T-helper 2 cell treated with Interferon-gamma antibody and Interleukin-4, amounts not matched to agents 5 μg/mL and 100 μg/mL, for 36 hours (primary cell): ENCODE data around the gene GPATCH2.
"Not testable (repeated sequence)": the region's sequence is repeated elsewhere in the genome, so short reads cannot be mapped to it uniquely, and the experiment has no call there.

Source experiments
- DNase-seq: peaks from one replicate; pipeline ENCODE4 v3.0.0; 2021; ENCODE audit warnings: low spot score
- H3K27ac Mint-ChIP-seq: one replicate; pipeline ENCODE4 v1.8.0; 2021; ENCODE audit warnings: mild to moderate bottlenecking, mixed read lengths
- H3K27me3 Mint-ChIP-seq: one replicate; pipeline ENCODE4 v1.8.0; 2021; ENCODE audit warnings: low read depth, mixed read lengths
- H3K36me3 Mint-ChIP-seq: one replicate; pipeline ENCODE4 v1.8.0; 2021; ENCODE audit warnings: low read depth, mixed read lengths
- H3K4me1 Mint-ChIP-seq: one replicate; pipeline ENCODE4 v1.8.0; 2021; ENCODE audit warnings: low read depth, mixed read lengths
- H3K4me3 Mint-ChIP-seq: one replicate; pipeline ENCODE4 v1.8.0; 2022; ENCODE audit warnings: mild to moderate bottlenecking, moderate library complexity, mixed read lengths
- H3K9me3 Mint-ChIP-seq: one replicate; pipeline ENCODE4 v1.8.0; 2021; ENCODE audit warnings: mixed read lengths

The GPATCH2 gene

DNA sequence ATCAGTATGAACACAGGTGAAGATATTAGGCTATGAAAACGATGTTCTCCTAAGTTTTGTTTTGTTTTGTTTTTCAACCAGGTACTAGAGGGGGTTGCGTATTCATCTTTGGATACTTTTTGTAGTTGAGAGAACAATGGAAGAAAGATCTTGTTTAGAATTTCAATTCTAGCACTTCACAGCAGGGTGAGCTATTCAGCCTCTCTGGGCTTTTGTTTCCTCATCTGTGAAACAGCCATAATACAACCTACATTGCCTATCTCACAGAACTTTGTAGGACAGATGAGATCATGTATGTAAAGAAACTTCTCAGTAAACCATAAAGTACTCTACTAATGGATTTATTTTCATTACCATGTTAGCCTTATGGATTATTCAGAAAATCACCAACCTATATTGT lies 199.5 kb downstream of the GPATCH2 start:
- no peaks in the 10 kb centered on the region for H3K4me1 Mint-ChIP-seq
- H3K27me3 Mint-ChIP-seq: no peaks in the 10 kb centered on the region
- no peak for DNase-seq
- no peaks in the 10 kb centered on the region for H3K9me3 Mint-ChIP-seq
- no peak overlapping the region for H3K4me3 Mint-ChIP-seq
- H3K36me3 Mint-ChIP-seq: no peaks in the 10 kb centered on the region
- H3K27ac Mint-ChIP-seq: no peak overlapping the region

DNA sequence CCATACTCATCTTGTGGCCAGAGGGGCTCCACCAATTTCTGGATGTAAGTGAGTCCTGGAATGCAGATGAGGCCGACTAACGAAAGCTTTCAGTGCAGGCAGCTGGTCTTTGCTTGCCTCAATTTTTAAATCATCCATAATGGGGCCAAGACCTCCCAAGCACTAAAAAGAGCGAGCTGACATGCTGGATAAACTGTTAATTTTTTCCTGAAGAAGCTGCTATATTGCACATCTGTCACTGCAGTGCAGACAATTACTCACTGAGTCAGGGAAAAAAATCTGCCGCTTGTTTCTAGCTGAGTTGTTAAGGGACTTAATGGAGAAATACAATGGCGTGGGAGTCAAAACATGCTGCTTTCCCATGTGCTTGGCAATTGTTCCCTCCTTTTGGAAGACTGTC lies 205.5 kb downstream of the GPATCH2 start:
- H3K4me1 Mint-ChIP-seq: no peaks in the 10 kb centered on the region
- H3K27ac Mint-ChIP-seq: no peak overlapping the region
- no peak for DNase-seq
- H3K4me3 Mint-ChIP-seq: no peak overlapping the region
- H3K9me3 Mint-ChIP-seq: no peaks in the 10 kb centered on the region
- no peaks in the 10 kb centered on the region for H3K27me3 Mint-ChIP-seq
- H3K36me3 Mint-ChIP-seq: no peaks in the 10 kb centered on the region

DNA sequence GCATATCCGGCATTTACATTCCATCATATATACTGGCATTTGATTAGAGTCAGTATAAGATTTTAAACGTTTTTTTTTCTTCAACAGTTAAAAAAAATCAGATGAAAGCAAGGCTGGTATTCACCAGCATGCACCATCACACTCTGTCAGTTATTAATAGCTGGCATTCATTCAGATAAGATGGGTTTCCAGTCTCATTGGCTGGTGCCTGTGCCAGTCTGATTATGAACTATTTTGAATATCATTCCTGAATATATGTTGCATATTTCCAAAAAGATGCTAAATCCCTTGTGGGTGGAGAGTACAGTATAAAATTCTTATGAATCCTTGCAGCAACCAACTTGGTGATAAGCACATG lies 211.7 kb downstream of the GPATCH2 start:
- H3K27ac Mint-ChIP-seq: no peak overlapping the region
- no peaks in the 10 kb centered on the region for H3K4me1 Mint-ChIP-seq
- DNase-seq: no peak
- H3K9me3 Mint-ChIP-seq: no peaks in the 10 kb centered on the region
- H3K27me3 Mint-ChIP-seq: no peaks in the 10 kb centered on the region
- H3K4me3 Mint-ChIP-seq: no peak overlapping the region
- H3K36me3 Mint-ChIP-seq: no peaks in the 10 kb centered on the region

DNA sequence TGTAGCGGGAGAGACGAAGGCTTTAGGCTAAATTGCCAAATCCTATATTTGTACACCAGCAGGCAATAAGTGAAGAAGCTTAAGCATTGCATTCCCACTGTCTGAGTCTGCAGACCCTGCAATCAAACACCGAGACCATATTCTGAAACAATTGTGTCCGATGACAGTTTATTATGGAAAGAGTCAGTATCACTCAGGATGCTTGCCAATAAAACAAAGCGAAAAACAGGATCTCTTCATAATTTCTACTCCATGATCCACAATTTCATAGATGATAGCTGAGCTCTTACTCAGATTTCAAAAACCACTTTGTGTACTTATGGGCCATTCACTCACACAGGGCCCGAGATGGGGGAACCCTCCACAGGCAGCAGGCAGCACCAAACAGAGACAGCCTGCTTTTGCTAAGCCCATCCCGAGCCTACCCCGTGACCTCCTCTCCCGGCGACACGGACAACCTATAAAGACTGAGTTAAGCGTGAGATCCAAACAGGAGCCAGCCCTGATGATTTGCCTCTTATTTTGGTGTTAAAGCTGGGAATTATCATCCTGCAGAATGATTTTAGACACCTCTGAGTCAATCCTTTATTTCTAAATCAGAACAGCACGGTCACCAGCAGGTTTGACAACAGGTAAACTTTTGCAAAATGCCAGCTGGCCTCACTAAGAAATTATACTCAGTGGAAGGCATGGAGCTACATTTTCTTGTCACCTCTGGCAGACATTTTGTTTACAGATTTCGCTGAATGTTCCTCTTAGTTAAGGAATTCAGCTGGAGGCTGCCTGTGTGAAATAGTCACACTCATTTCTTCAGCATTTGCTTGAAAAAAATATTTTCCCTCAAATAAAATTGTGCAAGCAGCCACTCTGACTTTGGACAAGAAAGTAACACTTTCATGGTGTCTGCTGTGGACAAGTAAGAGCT lies 212.4 kb downstream of the GPATCH2 start:
- no peak for DNase-seq
- no peak overlapping the region for H3K27ac Mint-ChIP-seq
- no peaks in the 10 kb centered on the region for H3K36me3 Mint-ChIP-seq
- no peaks in the 10 kb centered on the region for H3K9me3 Mint-ChIP-seq
- no peaks in the 10 kb centered on the region for H3K4me1 Mint-ChIP-seq
- no peak overlapping the region for H3K4me3 Mint-ChIP-seq
- H3K27me3 Mint-ChIP-seq: no peaks in the 10 kb centered on the region

DNA sequence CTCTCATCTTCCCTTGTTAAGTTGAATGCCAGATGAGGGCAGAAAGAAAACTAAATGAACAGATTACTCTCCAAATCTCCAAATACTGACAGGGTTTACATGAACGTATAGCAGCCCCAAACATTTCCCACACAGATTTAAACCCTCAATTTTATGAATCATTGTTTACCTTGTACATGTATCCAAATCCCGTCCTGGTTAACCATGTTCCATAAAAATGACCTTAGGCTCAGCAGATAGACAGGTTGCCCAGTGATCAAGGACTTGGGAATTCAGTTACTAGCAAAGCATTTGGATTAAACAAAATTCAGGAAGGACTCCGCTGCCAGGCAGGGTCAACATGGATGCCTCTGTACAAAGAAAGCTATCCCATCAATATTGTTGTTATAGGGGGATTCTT lies 213.5 kb downstream of the GPATCH2 start:
- Mint-ChIP-seq H3K27ac (no peak overlapping the region), H3K4me3 (no peak overlapping the region), H3K9me3 (no peaks in the 10 kb centered on the region), H3K36me3 (no peaks in the 10 kb centered on the region), H3K4me1 (no peaks in the 10 kb centered on the region), H3K27me3 (no peaks in the 10 kb centered on the region)
- no peak for DNase-seq

DNA sequence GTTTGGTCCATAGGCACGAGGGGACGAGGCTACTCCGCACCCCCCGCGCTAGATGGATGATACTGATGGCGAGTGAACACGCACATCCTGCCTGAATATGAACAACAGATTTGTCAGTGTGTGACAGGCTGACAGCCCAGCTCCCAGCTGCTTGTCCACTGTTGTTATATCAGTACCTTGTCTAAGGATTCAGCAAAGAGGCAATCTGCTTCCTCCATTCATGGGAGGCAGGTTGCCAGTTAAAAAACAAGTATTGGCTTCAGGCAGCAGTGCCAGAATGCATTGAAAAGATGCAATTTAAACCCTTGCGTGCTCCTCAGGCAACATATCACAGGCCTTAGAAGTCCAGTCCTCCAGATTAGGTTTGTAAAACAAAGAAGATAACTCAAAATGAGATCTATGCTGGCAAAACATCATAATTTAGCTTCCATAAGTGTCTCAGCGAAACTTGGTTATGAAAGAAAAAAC lies 223.3 kb downstream of the GPATCH2 start:
- no peaks in the 10 kb centered on the region for H3K4me1 Mint-ChIP-seq
- no peaks in the 10 kb centered on the region for H3K27me3 Mint-ChIP-seq
- no peaks in the 10 kb centered on the region for H3K9me3 Mint-ChIP-seq
- H3K27ac Mint-ChIP-seq: no peak overlapping the region
- no peak overlapping the region for H3K4me3 Mint-ChIP-seq
- no peak for DNase-seq
- no peaks in the 10 kb centered on the region for H3K36me3 Mint-ChIP-seq

DNA sequence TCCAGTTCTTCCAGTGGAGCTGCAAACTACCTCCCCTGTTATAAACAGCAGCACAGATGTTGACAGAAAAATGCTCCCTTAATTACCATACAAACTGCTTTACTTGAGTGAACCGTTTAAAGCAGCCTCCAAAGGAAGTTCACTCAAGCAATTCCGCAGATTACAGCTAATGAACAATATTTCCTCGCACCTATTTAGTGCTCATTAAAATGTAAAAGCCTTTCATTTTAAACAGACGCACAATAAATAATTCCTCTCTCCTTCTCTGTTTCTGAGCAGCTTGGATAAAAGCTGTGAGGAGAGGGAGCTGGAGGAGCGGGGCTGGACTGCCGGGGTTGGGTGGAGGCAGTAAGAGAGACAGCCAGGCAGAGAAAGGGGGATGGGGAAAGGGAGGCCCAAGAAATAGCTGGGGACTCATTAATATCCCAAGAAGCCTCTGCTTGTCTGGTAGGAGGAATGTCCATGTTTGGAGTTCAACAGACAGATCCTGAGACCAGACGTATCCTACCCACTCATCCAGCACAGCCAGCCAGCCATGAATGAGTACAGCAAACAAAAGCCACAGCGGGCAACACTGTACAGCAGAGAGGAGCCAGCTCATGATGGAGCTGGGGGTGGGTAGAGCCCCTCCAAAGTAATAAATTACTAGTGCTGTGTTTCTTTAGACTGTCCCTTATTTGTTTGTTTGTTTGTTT lies 227.7 kb downstream of the GPATCH2 start:
- Mint-ChIP-seq H3K27me3 (no peaks in the 10 kb centered on the region), H3K4me3 (no peak overlapping the region), H3K9me3 (no peaks in the 10 kb centered on the region), H3K4me1 (no peaks in the 10 kb centered on the region), H3K36me3 (no peaks in the 10 kb centered on the region), H3K27ac (no peak overlapping the region)
- DNase-seq: no peak

DNA sequence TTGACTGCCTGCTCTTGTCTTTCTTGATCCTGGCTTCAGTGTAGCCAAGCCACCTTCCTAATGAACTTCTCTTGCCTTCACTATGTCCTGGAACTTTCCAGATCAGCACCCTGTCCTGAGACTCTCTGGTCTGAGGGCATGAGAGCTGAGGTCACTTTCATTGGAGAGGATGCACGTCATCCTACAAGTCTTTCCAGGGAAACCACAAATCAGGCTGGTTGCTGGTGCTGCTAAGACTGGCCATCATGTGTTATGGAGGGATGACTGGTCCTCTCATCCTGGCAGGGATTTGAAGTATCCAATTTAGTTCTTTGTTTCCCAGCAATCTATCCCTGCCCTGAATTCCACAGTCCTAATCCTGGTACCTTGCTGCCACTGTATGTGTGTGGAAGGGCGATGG lies 228.6 kb downstream of the GPATCH2 start:
- H3K27me3 Mint-ChIP-seq: no peaks in the 10 kb centered on the region
- no peak overlapping the region for H3K4me3 Mint-ChIP-seq
- no peaks in the 10 kb centered on the region for H3K36me3 Mint-ChIP-seq
- H3K9me3 Mint-ChIP-seq: no peaks in the 10 kb centered on the region
- H3K4me1 Mint-ChIP-seq: no peaks in the 10 kb centered on the region
- DNase-seq: no peak
- H3K27ac Mint-ChIP-seq: no peak overlapping the region

DNA sequence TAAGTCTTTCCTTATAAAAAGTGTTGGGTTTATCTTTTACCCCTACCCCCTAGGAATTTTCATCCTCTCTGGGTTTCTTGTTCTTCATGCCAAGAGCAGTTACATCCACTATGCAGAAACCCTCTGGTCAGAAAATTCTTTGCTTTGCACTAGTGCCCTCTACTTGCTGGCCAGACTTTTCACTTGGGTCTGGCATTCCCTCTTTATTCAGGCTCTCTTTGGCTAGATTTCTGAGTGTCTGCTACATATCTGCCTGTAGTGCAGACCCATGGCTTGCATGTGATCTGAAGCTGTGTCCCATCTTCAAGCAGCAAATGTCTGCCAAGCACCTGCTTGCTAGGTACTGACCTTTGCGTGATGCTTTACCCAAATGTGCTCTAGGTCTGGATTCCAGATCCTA lies 237.0 kb downstream of the GPATCH2 start:
- Mint-ChIP-seq H3K4me1 (no peaks in the 10 kb centered on the region), H3K4me3 (no peak overlapping the region), H3K36me3 (no peaks in the 10 kb centered on the region), H3K27ac (no peak overlapping the region), H3K9me3 (no peaks in the 10 kb centered on the region), H3K27me3 (no peaks in the 10 kb centered on the region)
- DNase-seq: no peak

DNA sequence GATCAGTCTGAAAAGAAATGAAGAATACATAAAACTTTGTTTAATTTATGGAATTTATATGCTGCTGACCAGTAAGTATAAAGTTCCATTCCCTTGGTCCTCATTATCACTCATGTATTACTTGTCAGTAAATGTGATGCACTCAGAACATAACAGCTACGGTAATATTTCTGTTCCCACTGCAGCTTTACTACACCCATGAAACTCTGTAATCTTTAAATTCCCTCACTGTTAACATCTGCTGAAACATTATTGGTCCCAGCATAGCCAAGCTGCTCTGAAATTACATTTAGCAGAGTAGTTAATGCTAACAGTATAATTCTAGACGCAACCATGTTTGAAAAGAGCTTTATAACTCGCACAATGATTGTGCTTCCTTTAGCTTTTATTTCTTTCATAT lies 238.4 kb downstream of the GPATCH2 start:
- Mint-ChIP-seq H3K27me3 (no peaks in the 10 kb centered on the region), H3K9me3 (no peaks in the 10 kb centered on the region), H3K4me3 (no peak overlapping the region), H3K36me3 (no peaks in the 10 kb centered on the region), H3K4me1 (no peaks in the 10 kb centered on the region), H3K27ac (no peak overlapping the region)
- DNase-seq: no peak

DNA sequence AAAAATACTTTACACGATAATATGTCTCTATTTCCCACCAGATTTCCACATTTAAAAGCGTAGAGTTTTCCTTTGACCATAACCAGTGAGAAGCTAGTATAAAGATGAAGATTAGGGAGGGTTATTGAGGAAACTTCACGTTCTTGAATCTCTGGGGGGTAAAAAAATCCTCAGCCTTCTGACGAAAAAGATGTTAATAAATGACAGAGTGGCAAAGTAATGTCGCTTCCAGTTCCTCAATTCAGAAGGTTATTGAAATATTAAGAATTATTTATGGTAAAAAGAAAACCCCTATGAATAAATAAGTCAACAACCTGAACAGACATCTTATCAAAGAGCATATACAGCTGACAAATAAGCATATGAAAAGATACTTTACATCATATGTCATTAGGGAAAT lies 241.0 kb downstream of the GPATCH2 start:
- Mint-ChIP-seq H3K27me3 (no peaks in the 10 kb centered on the region), H3K4me1 (no peaks in the 10 kb centered on the region), H3K36me3 (no peaks in the 10 kb centered on the region), H3K27ac (no peak overlapping the region), H3K4me3 (no peak overlapping the region), H3K9me3 (no peaks in the 10 kb centered on the region)
- no peak for DNase-seq

DNA sequence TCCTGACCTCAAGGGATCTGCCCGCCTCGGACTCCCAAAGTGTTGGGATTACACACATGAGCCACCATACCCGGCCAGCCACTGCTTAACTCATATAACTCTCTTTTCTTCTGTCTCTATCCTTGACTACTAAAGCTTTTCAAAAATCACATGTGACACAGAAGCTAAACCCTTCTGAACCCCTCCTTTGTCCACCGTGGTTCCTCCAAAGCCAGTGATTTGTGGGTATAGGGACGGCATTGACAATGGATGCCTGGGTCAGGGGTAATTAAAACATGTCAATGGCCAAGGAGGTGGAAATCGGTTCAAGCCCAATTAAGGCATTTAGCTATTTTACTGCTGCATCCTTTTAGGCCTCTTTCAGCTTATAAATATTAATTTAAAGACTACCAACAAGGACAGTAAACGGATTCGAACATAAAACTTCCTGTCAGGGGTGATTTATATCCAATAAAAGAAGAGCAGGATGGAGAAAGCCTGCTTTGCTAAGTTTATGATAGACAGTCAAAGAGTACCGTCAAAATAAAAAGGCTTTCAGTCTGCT lies 242.3 kb downstream of the GPATCH2 start:
- Mint-ChIP-seq H3K9me3 (no peaks in the 10 kb centered on the region), H3K36me3 (no peaks in the 10 kb centered on the region), H3K4me1 (no peaks in the 10 kb centered on the region), H3K27me3 (no peaks in the 10 kb centered on the region), H3K27ac (no peak overlapping the region), H3K4me3 (no peak overlapping the region)
- DNase-seq: no peak

DNA sequence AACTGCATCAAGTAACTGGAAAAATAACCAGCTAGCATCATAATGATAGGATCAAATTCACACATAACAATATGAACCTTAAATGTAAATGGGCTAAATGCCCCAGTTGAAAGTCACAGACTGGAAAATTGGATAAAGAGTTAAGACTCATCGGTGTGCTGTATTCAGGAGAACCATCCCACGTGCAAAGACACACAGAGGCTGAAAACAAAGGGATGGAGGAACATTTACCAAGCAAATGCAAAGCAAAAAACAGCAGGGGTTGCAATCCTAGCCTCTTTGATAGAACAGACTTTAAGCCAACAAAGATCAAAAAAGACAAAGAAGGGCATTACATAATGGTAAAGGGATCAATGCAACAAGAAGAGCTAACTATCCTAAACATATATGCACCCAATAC lies 249.1 kb downstream of the GPATCH2 start:
- H3K9me3 Mint-ChIP-seq: peaks cover 17% of the 10 kb centered on the region
- not testable (repeated sequence) for H3K4me1 Mint-ChIP-seq, H3K4me3 Mint-ChIP-seq, H3K36me3 Mint-ChIP-seq, DNase-seq, H3K27me3 Mint-ChIP-seq, H3K27ac Mint-ChIP-seq

DNA sequence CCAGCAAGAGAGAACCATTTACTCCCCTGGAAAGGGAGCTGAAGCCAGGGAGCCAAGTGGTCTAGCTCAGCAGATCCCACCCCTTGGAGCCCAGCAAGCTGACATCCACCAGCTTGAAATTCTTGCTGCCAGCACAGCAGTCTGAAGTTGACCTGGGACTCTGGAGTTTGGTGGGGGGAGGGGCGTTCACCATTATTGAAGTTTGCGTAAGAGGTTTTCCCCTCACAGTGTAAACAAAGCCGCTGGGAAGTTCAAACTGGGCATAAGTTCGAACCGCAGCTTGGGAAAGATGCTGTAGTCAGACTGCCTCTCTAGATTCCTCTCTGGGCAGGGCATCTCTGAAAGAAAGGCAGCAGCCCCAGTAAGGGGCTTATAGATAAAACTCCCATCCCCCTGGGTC lies 251.1 kb downstream of the GPATCH2 start:
- not testable (repeated sequence) for H3K27me3 Mint-ChIP-seq, DNase-seq, H3K4me3 Mint-ChIP-seq, H3K36me3 Mint-ChIP-seq, H3K4me1 Mint-ChIP-seq, H3K27ac Mint-ChIP-seq
- H3K9me3 Mint-ChIP-seq: peaks cover 21% of the 10 kb centered on the region
